Activated T-cell treated with anti-CD3 and anti-CD28 coated beads, Interleukin-2, amount 50 U/mL, for 72 hours (primary cell): ENCODE data around the gene VPS13A. TPM values are rescaled to one million over a fixed set of nuclear protein-coding genes. Genes with fewer than 3 reads are reported as not detected.
"Not testable (repeated sequence)": the region's sequence is repeated elsewhere in the genome, so short reads cannot be mapped to it uniquely, and the experiment has no call there.

ENCODE experiments used
- ATAC-seq, 2 donors: fragments of 150-1000 bp; cut with Tn5 transposase; replicated peaks in 1 of 2; 2 replicates each; pipeline ENCODE4 v1.10.0; 2021; ENCODE audit warnings: moderate library complexity in 2 of 2, mild to moderate bottlenecking in 1 of 2
- DNase-seq, 2 donors: peaks; one replicate each; pipeline ENCODE4 v3.0.0; 2021 to 2022; ENCODE audit warnings: mixed read lengths in 1 of 2
- H3K27ac Mint-ChIP-seq: one replicate; pipeline ENCODE4 v1.8.0; 2022; ENCODE audit warnings: mild to moderate bottlenecking, moderate library complexity, mixed read lengths
- H3K27me3 Mint-ChIP-seq: one replicate; pipeline ENCODE4 v1.8.0; 2022; ENCODE audit warnings: low read depth, mixed read lengths
- H3K36me3 Mint-ChIP-seq, 2 donors: one replicate each; pipeline ENCODE4 v1.8.0; 2022; ENCODE audit warnings: mixed read lengths in 2 of 2, mild to moderate bottlenecking in 1 of 2; ENCODE audit not compliant: insufficient read depth in 2 of 2
- H3K4me1 Mint-ChIP-seq: one replicate; pipeline ENCODE4 v1.8.0; 2022; ENCODE audit warnings: low read depth, mixed read lengths
- H3K4me3 Mint-ChIP-seq, 2 donors: one replicate each; pipeline ENCODE4 v1.8.0; 2022; ENCODE audit warnings: mild to moderate bottlenecking in 2 of 2, mixed read lengths in 2 of 2, moderate library complexity in 2 of 2
- H3K9me3 Mint-ChIP-seq, 2 donors: one replicate each; pipeline ENCODE4 v1.8.0; 2022; ENCODE audit warnings: mixed read lengths in 2 of 2
- total RNA-seq, 2 donors: library from RNA; stranded (reverse); gene quantifications; one replicate each; pipeline ENCODE4 v1.2.3, GENCODE V29; 2022

Gene VPS13A
- total RNA-seq, 2 donors from 2014 or later = 29.7 to 30.1 TPM

- Mint-ChIP-seq H3K4me1 (no peaks in the 10 kb centered on the region), H3K27ac (no peak overlapping the region), H3K27me3 (no peaks in the 10 kb centered on the region), H3K4me3 (no peak overlapping the region), H3K36me3 (no peaks in the 10 kb centered on the region), H3K9me3 (no peaks in the 10 kb centered on the region)
- ATAC-seq (no peak), DNase-seq (no peak)
Observed at GRCh38 chr9:77423841-77424240, 246.5 kb downstream of the VPS13A start.

DNA sequence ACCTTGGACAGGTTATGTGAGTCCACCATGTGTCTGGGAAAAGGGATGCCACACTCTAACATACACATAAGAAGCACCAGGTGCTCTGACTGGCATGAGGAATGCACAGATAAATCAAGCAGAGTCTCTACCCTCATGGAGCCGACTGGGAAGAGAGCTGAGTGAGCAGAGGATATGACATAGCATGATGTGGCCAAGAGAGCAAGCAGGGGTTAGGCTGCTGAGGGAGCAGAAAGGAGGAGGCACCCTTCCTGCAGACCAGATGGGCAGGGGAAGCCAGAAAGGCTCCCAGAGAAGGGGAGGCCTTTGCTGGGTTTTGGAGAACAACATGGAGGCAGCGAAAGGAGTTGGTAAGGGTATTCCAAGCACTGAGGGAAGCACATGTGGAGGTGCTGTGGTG is 247.7 kb downstream of the VPS13A start:
- ATAC-seq (no peak), DNase-seq (no peak)
- H3K27ac Mint-ChIP-seq = no peak overlapping the region
- H3K9me3 Mint-ChIP-seq = no peaks in the 10 kb centered on the region
- no peaks in the 10 kb centered on the region for H3K4me1 Mint-ChIP-seq
- H3K36me3 Mint-ChIP-seq = no peaks in the 10 kb centered on the region
- no peaks in the 10 kb centered on the region for H3K27me3 Mint-ChIP-seq
- no peak overlapping the region for H3K4me3 Mint-ChIP-seq

- DNase-seq (no peak), ATAC-seq (no peak)
- H3K27me3 Mint-ChIP-seq = no peaks in the 10 kb centered on the region
- H3K9me3 Mint-ChIP-seq = no peaks in the 10 kb centered on the region
- no peaks in the 10 kb centered on the region for H3K4me1 Mint-ChIP-seq
- H3K4me3 Mint-ChIP-seq = no peak overlapping the region
- H3K36me3 Mint-ChIP-seq = no peaks in the 10 kb centered on the region
- H3K27ac Mint-ChIP-seq = no peak overlapping the region
Observed at GRCh38 chr9:77426712-77427111, 249.4 kb downstream of the VPS13A start.

DNA sequence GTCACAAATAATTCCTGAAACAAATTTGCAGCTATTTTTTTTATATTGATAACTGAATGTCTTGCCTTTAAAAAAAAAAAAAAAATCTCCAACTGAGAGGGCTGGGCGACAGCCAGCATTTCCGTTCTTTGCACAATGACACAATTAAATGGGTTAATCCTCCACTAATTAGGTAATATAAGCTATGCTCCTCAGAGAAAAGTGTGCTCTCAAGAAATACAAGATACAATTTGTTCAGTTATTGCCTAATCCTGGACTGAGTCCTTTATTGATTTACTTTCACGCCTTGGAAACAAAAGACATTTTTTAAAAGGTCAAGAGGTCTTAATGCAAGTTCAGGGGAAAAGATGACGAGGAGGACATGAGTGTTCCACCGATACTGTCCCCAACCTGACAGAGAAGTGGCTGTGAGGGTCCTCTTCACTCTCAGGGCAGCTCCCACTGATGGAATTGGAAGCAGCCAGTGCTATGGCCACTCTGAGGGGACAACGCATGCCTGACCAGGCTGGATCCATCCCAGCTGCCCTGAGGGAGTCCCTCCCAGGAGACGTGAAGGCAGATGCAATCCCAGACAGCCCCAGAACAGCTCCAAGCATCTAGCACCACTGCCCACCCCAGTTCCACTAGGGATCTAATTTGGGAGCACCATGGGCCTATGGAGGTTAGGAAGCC is 250.1 kb downstream of the VPS13A start:
- ATAC-seq (no peak), DNase-seq (no peak)
- no peak overlapping the region for H3K4me3 Mint-ChIP-seq
- no peak overlapping the region for H3K27ac Mint-ChIP-seq
- no peaks in the 10 kb centered on the region for H3K9me3 Mint-ChIP-seq
- H3K36me3 Mint-ChIP-seq = no peaks in the 10 kb centered on the region
- no peaks in the 10 kb centered on the region for H3K4me1 Mint-ChIP-seq
- no peaks in the 10 kb centered on the region for H3K27me3 Mint-ChIP-seq

GRCh38 chr9:77429928-77430327 is 252.6 kb downstream of the VPS13A start:
- Mint-ChIP-seq H3K4me1 (peaks cover 6% of the 10 kb centered on the region), H3K4me3 (no peak overlapping the region), H3K27me3 (peaks cover 6% of the 10 kb centered on the region), H3K9me3 (no peaks in the 10 kb centered on the region), H3K36me3 (no peaks in the 10 kb centered on the region), H3K27ac (no peak overlapping the region)
- DNase-seq (no peak), ATAC-seq (no peak)

DNA sequence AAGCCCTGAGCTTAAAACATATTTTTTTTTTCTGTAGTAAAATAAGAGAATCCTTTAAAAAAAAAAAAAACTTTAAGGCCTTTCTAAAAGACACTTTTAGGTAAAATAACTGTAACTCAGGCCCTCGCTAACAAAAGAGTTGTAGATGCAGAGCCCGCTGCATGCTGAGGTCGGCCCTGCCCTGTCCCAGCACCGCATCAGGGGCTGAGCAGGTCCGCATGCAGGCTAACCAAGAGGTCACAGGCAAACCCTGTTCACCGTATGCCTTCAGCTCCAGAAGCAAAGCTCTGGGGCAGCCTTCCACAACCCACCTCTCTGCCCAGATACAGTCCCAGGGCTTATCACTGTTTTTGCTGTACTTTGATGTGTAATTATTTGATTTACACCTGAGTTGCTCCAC is 254.7 kb downstream of the VPS13A start:
- no peaks in the 10 kb centered on the region for H3K9me3 Mint-ChIP-seq
- no peak overlapping the region for H3K27ac Mint-ChIP-seq
- ATAC-seq = no peak
- DNase-seq = no peak
- peaks cover 6% of the 10 kb centered on the region for H3K27me3 Mint-ChIP-seq
- no peaks in the 10 kb centered on the region for H3K36me3 Mint-ChIP-seq
- H3K4me1 Mint-ChIP-seq = peaks cover 6% of the 10 kb centered on the region
- no peak overlapping the region for H3K4me3 Mint-ChIP-seq

GRCh38 chr9:77433675-77434445 is 256.5 kb downstream of the VPS13A start:
- Mint-ChIP-seq H3K4me1 (peaks cover 6% of the 10 kb centered on the region), H3K4me3 (no peak overlapping the region), H3K27ac (no peak overlapping the region), H3K27me3 (peaks cover 6% of the 10 kb centered on the region), H3K9me3 (no peaks in the 10 kb centered on the region), H3K36me3 (no peaks in the 10 kb centered on the region)
- ATAC-seq = peak; percentile 94 to 95
- DNase-seq = peak; percentile 52 to 57

GRCh38 chr9:77435277-77435676 is 257.9 kb downstream of the VPS13A start:
- DNase-seq = no peak
- no peak overlapping the region for H3K27ac Mint-ChIP-seq
- peaks cover 6% of the 10 kb centered on the region for H3K27me3 Mint-ChIP-seq
- H3K9me3 Mint-ChIP-seq = no peaks in the 10 kb centered on the region
- no peak overlapping the region for H3K4me3 Mint-ChIP-seq
- H3K36me3 Mint-ChIP-seq = no peaks in the 10 kb centered on the region
- H3K4me1 Mint-ChIP-seq = peaks cover 6% of the 10 kb centered on the region
- ATAC-seq = no peak

GRCh38 chr9:77435688-77436087 is 258.4 kb downstream of the VPS13A start:
- H3K4me1 Mint-ChIP-seq = peaks cover 6% of the 10 kb centered on the region
- no peak overlapping the region for H3K4me3 Mint-ChIP-seq
- ATAC-seq (no peak), DNase-seq (no peak)
- peaks cover 6% of the 10 kb centered on the region for H3K27me3 Mint-ChIP-seq
- no peak overlapping the region for H3K27ac Mint-ChIP-seq
- H3K9me3 Mint-ChIP-seq = no peaks in the 10 kb centered on the region
- H3K36me3 Mint-ChIP-seq = no peaks in the 10 kb centered on the region

GRCh38 chr9:77438653-77439052 is 261.3 kb downstream of the VPS13A start:
- peaks cover 4% of the 10 kb centered on the region for H3K27me3 Mint-ChIP-seq
- no peak for ATAC-seq
- H3K9me3 Mint-ChIP-seq = no peaks in the 10 kb centered on the region
- peaks cover 4% of the 10 kb centered on the region for H3K4me1 Mint-ChIP-seq
- no peaks in the 10 kb centered on the region for H3K36me3 Mint-ChIP-seq
- no peak for DNase-seq
- H3K27ac Mint-ChIP-seq = no peak overlapping the region
- H3K4me3 Mint-ChIP-seq = no peak overlapping the region

- Mint-ChIP-seq H3K36me3 (no peaks in the 10 kb centered on the region), H3K27ac (no peak overlapping the region), H3K27me3 (no peaks in the 10 kb centered on the region), H3K9me3 (no peaks in the 10 kb centered on the region), H3K4me1 (no peaks in the 10 kb centered on the region), H3K4me3 (no peak overlapping the region)
- no peak for ATAC-seq
- no peak for DNase-seq
Observed at GRCh38 chr9:77440057-77440456, 262.7 kb downstream of the VPS13A start.

DNA sequence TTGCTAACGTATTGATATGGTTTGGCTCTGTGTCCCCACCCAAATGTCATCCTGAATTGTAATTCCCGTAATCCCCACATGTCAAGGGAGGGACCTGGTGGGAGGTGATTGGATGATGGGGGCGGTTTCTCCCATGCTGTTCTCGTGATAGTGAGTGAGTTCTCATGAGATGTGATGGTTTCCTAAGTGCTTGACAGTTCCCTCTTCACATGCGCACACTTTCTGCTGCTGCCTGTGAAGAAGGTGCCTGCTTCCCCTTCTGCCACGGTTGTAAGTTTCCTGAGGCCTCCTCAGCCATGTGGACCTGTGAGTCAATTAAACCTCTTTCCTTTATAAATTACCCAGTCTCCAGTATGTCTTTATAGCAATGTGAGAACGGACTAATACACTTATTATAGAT is 263.8 kb downstream of the VPS13A start:
- not testable (repeated sequence) for ATAC-seq, H3K36me3 Mint-ChIP-seq, H3K4me1 Mint-ChIP-seq, DNase-seq, H3K27me3 Mint-ChIP-seq, H3K4me3 Mint-ChIP-seq, H3K9me3 Mint-ChIP-seq, H3K27ac Mint-ChIP-seq

DNA sequence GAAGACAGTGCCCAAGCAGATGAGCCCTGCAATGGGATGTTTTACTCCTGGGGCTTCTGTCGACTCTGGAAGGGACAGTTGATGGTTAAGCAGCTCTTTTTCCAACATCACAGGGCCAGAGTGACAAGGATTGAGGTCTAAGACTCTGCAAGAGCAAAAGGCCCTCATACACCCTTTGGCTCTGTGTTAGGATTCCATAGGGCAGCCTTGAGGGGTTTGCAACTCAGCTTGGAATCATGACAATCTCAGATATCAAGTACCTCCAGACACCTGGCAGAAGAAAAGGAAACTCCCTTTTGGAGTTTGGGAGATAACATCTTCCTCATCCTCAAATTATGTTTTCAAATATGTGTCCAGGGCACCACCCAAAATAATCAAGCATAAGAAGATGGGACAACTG is 265.1 kb downstream of the VPS13A start:
- peaks cover 0 to under 1% of the 10 kb centered on the region in 2 donors for H3K9me3 Mint-ChIP-seq
- ATAC-seq = no peak
- no peaks in the 10 kb centered on the region for H3K36me3 Mint-ChIP-seq
- H3K4me3 Mint-ChIP-seq = no peak overlapping the region
- no peak overlapping the region for H3K27ac Mint-ChIP-seq
- no peak for DNase-seq
- H3K4me1 Mint-ChIP-seq = no peaks in the 10 kb centered on the region
- no peaks in the 10 kb centered on the region for H3K27me3 Mint-ChIP-seq

GRCh38 chr9:77447646-77448045 is 270.3 kb downstream of the VPS13A start:
- no peaks in the 10 kb centered on the region for H3K4me1 Mint-ChIP-seq
- ATAC-seq (no peak), DNase-seq (no peak)
- H3K4me3 Mint-ChIP-seq = no peak overlapping the region
- H3K27ac Mint-ChIP-seq = no peak overlapping the region
- no peaks in the 10 kb centered on the region for H3K27me3 Mint-ChIP-seq
- peaks cover 0 to 2% of the 10 kb centered on the region in 2 donors for H3K36me3 Mint-ChIP-seq
- H3K9me3 Mint-ChIP-seq = peaks cover 2% of the 10 kb centered on the region in 2 donors
